Transverse colon (tissue), 4 donors: ENCODE measurements around the gene GRIA4. TPM values are rescaled to one million over a fixed set of nuclear protein-coding genes. Genes with fewer than 3 reads are reported as not detected.

ENCODE experiments used
- DNase-seq: peaks from one replicate; pipeline ENCODE4 v3.0.0-alpha.2; 2019
- H3K27ac ChIP-seq, 4 donors: fragments of 200-600 bp; sonication (generic); 2 replicates each; pipeline ENCODE4 v1.5.1; 2016 to 2018; ENCODE audit warnings: inconsistent platforms in 4 of 4
- H3K27me3 ChIP-seq: fragments of 200-600 bp; sonication (generic); 2 replicates; pipeline ENCODE4 v1.5.1; 2017; ENCODE audit warnings: inconsistent platforms
- H3K36me3 ChIP-seq, 4 donors: fragments of 200-600 bp; sonication (generic); 2 replicates each; pipeline ENCODE4 v1.5.1; 2017 to 2019; ENCODE audit warnings: inconsistent platforms in 4 of 4
- H3K4me1 ChIP-seq, 4 donors: fragments of 200-600 bp; sonication (generic); 2 replicates each; pipeline ENCODE4 v1.5.1; 2017 to 2020; ENCODE audit warnings: inconsistent platforms in 4 of 4
- H3K4me3 ChIP-seq, 4 donors: fragments of 200-600 bp; sonication (generic); 1 replicate in 1 of 4; 2 replicates in 3 of 4; pipeline versions ENCODE4 v1.5.1 to v1.6.1; 2017 to 2019; ENCODE audit warnings: inconsistent platforms in 4 of 4
- H3K9me3 ChIP-seq, 2 donors: fragments of 200-600 bp; sonication (generic); 2 replicates each; pipeline ENCODE4 v1.5.1; 2017 to 2019; ENCODE audit warnings: inconsistent platforms in 2 of 2
- CTCF ChIP-seq, 5 experiments: fragments of 200-600 bp in 3 of 5; fragments of 450-650 bp in 2 of 5; sonication (generic) in 3 of 5; IDR thresholded peaks; 1 replicate in 2 of 5; 2 replicates in 3 of 5; pipeline ENCODE4 v1.5.1; 2016 to 2017; ENCODE audit warnings: antibody characterized with exemption in 5 of 5, inconsistent platforms in 3 of 5, mild to moderate bottlenecking in 2 of 5, moderate library complexity in 1 of 5
- EP300 ChIP-seq: sonication (generic); formaldehyde crosslinking; IDR thresholded peaks from one replicate; pipeline ENCODE4 v1.6.1; 2017; ENCODE audit warnings: antibody characterized with exemption, low read depth
- POLR2A ChIP-seq: fragments of 450-650 bp; IDR thresholded peaks from one replicate; pipeline ENCODE4 v1.6.1; 2016; ENCODE audit warnings: antibody characterized with exemption, mild to moderate bottlenecking, moderate library complexity
- POLR2AphosphoS5 ChIP-seq, 3 donors: sonication (generic); formaldehyde crosslinking; IDR thresholded peaks; one replicate each; pipeline ENCODE4 v1.6.1; 2016; ENCODE audit warnings: antibody characterized with exemption in 3 of 3
- WGBS, 2 donors: methylation state at CpG; one replicate each; pipeline ENCODE4 v1.1.5; 2018; ENCODE audit warnings: low coverage in 1 of 2; 5-methylcytosine and 5-hydroxymethylcytosine counted together
- in situ Hi-C, 4 donors: fragments of 200-750 bp; cut with MboI; loops; one replicate each; pipeline versions ENCODE4 v1.15.0 to v1.15.1; 2017; ENCODE audit warnings: low sequenced_read_pairs in 3 of 4, low pct_ligation_motif_present in 1 of 4, low pct_unique_long_range_greater_than_20kb in 1 of 4
- intact Hi-C: fragments of 100-400 bp; cut with DNase I; formaldehyde crosslinking; loops from one replicate; pipeline ENCODE4 v1.15.1; 2023; ENCODE audit warnings: low total_unique reads
- total RNA-seq, 4 donors: library from RNA; depleted of rRNA; stranded (reverse); fragments of >200 nt; gene quantifications; one replicate each; pipeline ENCODE4 v1.1.0, GENCODE V29; 2016

The GRIA4 gene
- total RNA-seq, 4 donors from 2014 or later = 0.79 to 2.4 (median 1.4) TPM; not detected in 1

- no peak overlapping the region for H3K27ac ChIP-seq
- intact Hi-C loops (no loop called here), in situ Hi-C loops (no loop called here)
- H3K4me3 ChIP-seq = no peak overlapping the region
- no peak for DNase-seq
- no peaks in the 10 kb centered on the region for H3K27me3 ChIP-seq
- no peak for TF ChIP-seq EP300
- TF ChIP-seq CTCF (IDR thresholded peaks at IDR 0.05) = no peak
- no peak for TF ChIP-seq POLR2AphosphoS5 (IDR thresholded peaks at IDR 0.05)
- no peak for TF ChIP-seq POLR2A
- no peaks in the 10 kb centered on the region for H3K4me1 ChIP-seq
- H3K9me3 ChIP-seq = no peaks in the 10 kb centered on the region
- no peaks in the 10 kb centered on the region for H3K36me3 ChIP-seq
- 88 to 100% methylated on average over 1 of the region's 1 CpG for WGBS, 2 donors
Observed at GRCh38 chr11:105754716-105755115, 144.8 kb downstream of the GRIA4 start.

- no peak for DNase-seq
- in situ Hi-C loops = no loop called here
- TF ChIP-seq CTCF (IDR thresholded peaks at IDR 0.05) (no peak), POLR2A (no peak)
- no peaks in the 10 kb centered on the region for H3K36me3 ChIP-seq
- intact Hi-C loops = no loop called here
- no peak overlapping the region for H3K4me3 ChIP-seq
- H3K9me3 ChIP-seq = no peaks in the 10 kb centered on the region
- H3K4me1 ChIP-seq = no peaks in the 10 kb centered on the region
- no peak overlapping the region for H3K27ac ChIP-seq
- 69 to 76% methylated on average over 6 of the region's 6 CpGs for WGBS, 2 donors
- no peaks in the 10 kb centered on the region for H3K27me3 ChIP-seq
Observed at GRCh38 chr11:105757107-105757506, 147.2 kb downstream of the GRIA4 start.

GRCh38 chr11:105763594-105763993 is 153.7 kb downstream of the GRIA4 start:
- H3K4me1 ChIP-seq = no peaks in the 10 kb centered on the region
- intact Hi-C loops = no loop called here
- no peaks in the 10 kb centered on the region for H3K27me3 ChIP-seq
- H3K9me3 ChIP-seq = no peaks in the 10 kb centered on the region
- TF ChIP-seq POLR2A = no peak
- no peak for TF ChIP-seq CTCF (IDR thresholded peaks at IDR 0.05)
- TF ChIP-seq POLR2AphosphoS5 (IDR thresholded peaks at IDR 0.05) = no peak
- no peak for TF ChIP-seq EP300
- H3K4me3 ChIP-seq = no peak overlapping the region
- no peak overlapping the region for H3K27ac ChIP-seq
- no peak for DNase-seq
- in situ Hi-C loops = no loop called here
- WGBS, 2 donors = 79 to 83% methylated on average over 2 of the region's 2 CpGs
- no peaks in the 10 kb centered on the region for H3K36me3 ChIP-seq

GRCh38 chr11:105767931-105768330 is 158.1 kb downstream of the GRIA4 start:
- no peaks in the 10 kb centered on the region for H3K4me1 ChIP-seq
- no peaks in the 10 kb centered on the region for H3K27me3 ChIP-seq
- intact Hi-C loops (no loop called here), in situ Hi-C loops (no loop called here)
- H3K4me3 ChIP-seq = no peak overlapping the region
- no peaks in the 10 kb centered on the region for H3K9me3 ChIP-seq
- H3K36me3 ChIP-seq = no peaks in the 10 kb centered on the region
- H3K27ac ChIP-seq = no peak overlapping the region
- TF ChIP-seq POLR2A = no peak
- no peak for TF ChIP-seq CTCF (IDR thresholded peaks at IDR 0.05)
- no peak for TF ChIP-seq EP300
- no peak for TF ChIP-seq POLR2AphosphoS5 (IDR thresholded peaks at IDR 0.05)
- no peak for DNase-seq
